A673 (cell line): ENCODE data around the gene TTC7B. TPM values are rescaled to one million over a fixed set of nuclear protein-coding genes. Genes with fewer than 3 reads are reported as not detected.

Experiments used
- BruUV-seq: library from RNA; stranded (reverse); fragments of 400-500 nt; replicated peaks from 2 replicates; lab custom pipeline; 2021; lab: Mats Ljungman, UMichigan
- CTCF ChIA-PET: fragments of 300-600 bp; sonication (Branson Sonifier 250); formaldehyde crosslinking; loops from one replicate; lab custom pipeline; 2022; ENCODE audit warnings: antibody characterized with exemption; lab: Charles Lee
- POLR2A ChIA-PET: fragments of 300-600 bp; sonication (Branson Sonifier 250); formaldehyde crosslinking; loops from one replicate; lab custom pipeline; 2022; ENCODE audit warnings: antibody characterized with exemption; ENCODE audit not compliant: low non-redundant PET; lab: Charles Lee
- DNase-seq: peaks from one replicate; pipeline ENCODE4 v3.0.0-alpha.2; 2015; ENCODE audit warnings: low spot score
- H3K27ac ChIP-seq: fragments of 200-600 bp; sonication (generic); 2 replicates; pipeline ENCODE4 v1.5.1; 2016; ENCODE audit warnings: mixed run types, low read depth, mild to moderate bottlenecking, mixed read lengths, antibody characterized with exemption, low read length; ENCODE audit not compliant: poor library complexity, severe bottlenecking
- H3K27me3 ChIP-seq: fragments of 200-600 bp; sonication (generic); replicated peaks from 2 replicates; pipeline ENCODE4 v1.6.1; 2017; ENCODE audit warnings: mixed run types, low read depth, mild to moderate bottlenecking, mixed read lengths, antibody characterized with exemption, low read length; ENCODE audit not compliant: insufficient read depth, poor library complexity
- H3K36me3 ChIP-seq: fragments of 200-600 bp; sonication (generic); 2 replicates; pipeline ENCODE4 v1.6.1; 2016; ENCODE audit warnings: mixed run types, mild to moderate bottlenecking, mixed read lengths, antibody characterized with exemption, low read length; ENCODE audit not compliant: insufficient read depth, poor library complexity, severe bottlenecking
- H3K4me1 ChIP-seq: fragments of 200-600 bp; sonication (generic); 2 replicates; pipeline ENCODE4 v1.6.1; 2017; ENCODE audit warnings: mixed run types, mild to moderate bottlenecking, mixed read lengths, antibody characterized with exemption, low read length; ENCODE audit not compliant: insufficient read depth, poor library complexity, severe bottlenecking
- H3K4me3 ChIP-seq: fragments of 200-600 bp; sonication (generic); 2 replicates; pipeline ENCODE4 v1.5.1; 2016; ENCODE audit warnings: low read depth, mixed run types, mild to moderate bottlenecking, mixed read lengths, low read length; ENCODE audit not compliant: poor library complexity, severe bottlenecking
- H3K9me3 ChIP-seq: fragments of 200-600 bp; sonication (generic); 2 replicates; pipeline ENCODE4 v1.6.1; 2016; ENCODE audit warnings: mixed run types, low read depth, mild to moderate bottlenecking, mixed read lengths, antibody characterized with exemption, low read length; ENCODE audit not compliant: poor library complexity, severe bottlenecking
- CTCF ChIP-seq: fragments of 300-800, 200-600 bp; sonication (generic); conservative IDR thresholded peaks from 2 replicates; pipeline ENCODE4 v1.5.1; 2017; ENCODE audit warnings: low read depth, mild to moderate bottlenecking, antibody characterized with exemption, low read length, moderate library complexity, mixed read lengths
- EZH2 ChIP-seq: fragments of 200-600 bp; sonication (generic); IDR thresholded peaks from 2 replicates; pipeline ENCODE4 v1.6.1; 2017; ENCODE audit warnings: borderline replicate concordance, low read depth, mild to moderate bottlenecking, mixed read lengths, antibody characterized with exemption, low read length; ENCODE audit not compliant: poor library complexity, severe bottlenecking
- intact Hi-C: fragments of 100-400 bp; cut with micrococcal nuclease; formaldehyde crosslinking; loops from one replicate; pipeline ENCODE4 v1.10.0; 2022; ENCODE audit not compliant: unreplicated experiment
- total RNA-seq: library from RNA; stranded (reverse); gene quantifications from 2 replicates; pipeline ENCODE4 v1.2.3, GENCODE V29; 2021

TTC7B gene
- total RNA-seq, 1 experiment from 2014 or later = 39.2 TPM

- H3K4me1 ChIP-seq = peaks cover 12% of the 10 kb centered on the region
- no peaks in the 10 kb centered on the region for H3K9me3 ChIP-seq
- H3K36me3 ChIP-seq = no peaks in the 10 kb centered on the region
- no peak overlapping the region for H3K4me3 ChIP-seq
- H3K27ac ChIP-seq = no peak overlapping the region
- intact Hi-C loops = no loop called here
- ChIA-PET POLR2A (interaction anchor here (0.7 kb wide), 1 partner anchor 13 kb away, joined by 3 read pairs; no protein-coding TSS in a partner anchor), CTCF (no interaction called here)
- no peak for DNase-seq
- BruUV-seq = no TSS peak
- H3K27me3 ChIP-seq = no peaks in the 10 kb centered on the region
- TF ChIP-seq CTCF (no peak), EZH2 (no peak)
These were observed 211.9 kb downstream of the TTC7B start for GRCh38 chr14:90604356-90604755.

- BruUV-seq = no TSS peak
- POLR2A ChIA-PET = interaction anchor here (0.7 kb wide), 1 partner anchor 13 kb away, joined by 3 read pairs; no protein-coding TSS in a partner anchor
- TF ChIP-seq CTCF (no peak), EZH2 (no peak)
- Histone ChIP-seq H3K36me3 (no peaks in the 10 kb centered on the region), H3K4me3 (no peak overlapping the region), H3K27me3 (no peaks in the 10 kb centered on the region), H3K4me1 (peaks cover 16% of the 10 kb centered on the region), H3K9me3 (no peaks in the 10 kb centered on the region), H3K27ac (no peak overlapping the region)
- CTCF ChIA-PET = no interaction called here
- intact Hi-C loops = no loop called here
- DNase-seq = no peak
These were observed 212.4 kb downstream of the TTC7B start for GRCh38 chr14:90603841-90604240.

GRCh38 chr14:90603336-90603735 lies 212.9 kb downstream of the TTC7B start:
- BruUV-seq = no TSS peak
- ChIA-PET POLR2A (no interaction called here), CTCF (no interaction called here)
- no peak overlapping the region for H3K27ac ChIP-seq
- no peaks in the 10 kb centered on the region for H3K27me3 ChIP-seq
- H3K4me3 ChIP-seq = no peak overlapping the region
- H3K36me3 ChIP-seq = no peaks in the 10 kb centered on the region
- H3K9me3 ChIP-seq = no peaks in the 10 kb centered on the region
- no peak for DNase-seq
- intact Hi-C loops = no loop called here
- peaks cover 16% of the 10 kb centered on the region for H3K4me1 ChIP-seq
- TF ChIP-seq CTCF (no peak), EZH2 (no peak)
